ENCODE results near the gene ARPC3.
"Not testable (repeated sequence)": the region's sequence is repeated elsewhere in the genome, so short reads cannot be mapped to it uniquely, and the experiment has no call there.

Gene ARPC3

GRCh38 chr12:110458756-110459155 lies 8.6 kb upstream of the ARPC3 start:
- H3K27ac ChIP-seq (ENCODE audit: low read depth in 2 of 2, low read length in 2 of 2), result no peak overlapping the region
- H3K4me1 ChIP-seq (ENCODE audit: control insufficient read depth in 2 of 2, insufficient read depth in 2 of 2, low read length in 2 of 2), result no peaks in the 10 kb centered on the region
- peaks cover 7 to 12% of the 10 kb centered on the region in 2 donors for H3K36me3 ChIP-seq (ENCODE audit: control insufficient read depth in 2 of 2, insufficient read depth in 2 of 2, low read length in 2 of 2)
- no peaks in the 10 kb centered on the region for H3K9me3 ChIP-seq (ENCODE audit: control insufficient read depth in 2 of 2, low read length in 2 of 2)
- no peaks in the 10 kb centered on the region for H3K27me3 ChIP-seq (ENCODE audit: control insufficient read depth in 2 of 2, insufficient read depth in 2 of 2, low read length in 2 of 2)
- no peak overlapping the region for H3K4me3 ChIP-seq (ENCODE audit: low read length in 2 of 2)
- no peak overlapping the region for H3K9ac ChIP-seq (ENCODE audit: low read depth in 1 of 2, low read length in 2 of 2)

- peaks cover 0 to 13% of the 10 kb centered on the region in 2 donors for H3K36me3 ChIP-seq (ENCODE audit: control insufficient read depth in 2 of 2, insufficient read depth in 2 of 2, low read length in 2 of 2)
- no peaks in the 10 kb centered on the region for H3K27me3 ChIP-seq (ENCODE audit: control insufficient read depth in 2 of 2, insufficient read depth in 2 of 2, low read length in 2 of 2)
- H3K4me3 ChIP-seq (ENCODE audit: low read length in 2 of 2), result no peak overlapping the region
- no peaks in the 10 kb centered on the region for H3K9me3 ChIP-seq (ENCODE audit: control insufficient read depth in 2 of 2, low read length in 2 of 2)
- no peak overlapping the region for H3K9ac ChIP-seq (ENCODE audit: low read depth in 1 of 2, low read length in 2 of 2)
- H3K27ac ChIP-seq (ENCODE audit: low read depth in 2 of 2, low read length in 2 of 2), result no peak overlapping the region
- peaks cover 6% of the 10 kb centered on the region in 2 donors for H3K4me1 ChIP-seq (ENCODE audit: control insufficient read depth in 2 of 2, insufficient read depth in 2 of 2, low read length in 2 of 2)
These were observed 3.6 kb upstream of the ARPC3 start for GRCh38 chr12:110453569-110454296.

DNA sequence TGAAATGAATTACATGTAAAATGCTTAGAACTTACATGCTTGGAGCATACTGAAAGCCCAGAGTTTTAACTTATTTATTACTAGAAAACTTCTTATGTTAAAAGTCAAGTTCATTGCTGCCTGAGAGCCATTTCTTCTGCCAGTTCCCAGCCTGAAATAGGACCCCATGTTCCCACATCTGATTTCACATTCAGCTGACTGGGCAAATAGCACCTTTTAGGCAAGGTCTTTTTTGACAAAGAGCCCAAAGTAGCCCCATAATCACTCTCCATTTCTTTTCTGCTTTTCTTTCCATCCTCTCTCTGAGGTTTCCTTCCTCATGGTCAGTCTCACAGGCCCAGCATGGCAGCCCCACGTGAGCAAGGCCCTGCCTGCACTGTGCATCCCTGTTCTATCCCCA lies 1.1 kb upstream of the ARPC3 start:
- H3K27ac ChIP-seq (ENCODE audit: low read depth in 2 of 2, low read length in 2 of 2), result no peak overlapping the region
- peaks cover 6 to 10% of the 10 kb centered on the region in 2 donors for H3K36me3 ChIP-seq (ENCODE audit: control insufficient read depth in 2 of 2, insufficient read depth in 2 of 2, low read length in 2 of 2)
- H3K4me1 ChIP-seq (ENCODE audit: control insufficient read depth in 2 of 2, insufficient read depth in 2 of 2, low read length in 2 of 2), result peaks cover 6% of the 10 kb centered on the region in 2 donors
- no peaks in the 10 kb centered on the region for H3K27me3 ChIP-seq (ENCODE audit: control insufficient read depth in 2 of 2, insufficient read depth in 2 of 2, low read length in 2 of 2)
- H3K4me3 ChIP-seq (ENCODE audit: low read length in 2 of 2), result no peak overlapping the region
- H3K9ac ChIP-seq (ENCODE audit: low read depth in 1 of 2, low read length in 2 of 2), result peak overlapping the region in 1 of 2 donors; percentile 26
- H3K9me3 ChIP-seq (ENCODE audit: control insufficient read depth in 2 of 2, low read length in 2 of 2), result no peaks in the 10 kb centered on the region

GRCh38 chr12:110444455-110444854 lies 5.7 kb downstream of the ARPC3 start:
- Histone ChIP-seq H3K4me1 (ENCODE audit: control insufficient read depth in 2 of 2, insufficient read depth in 2 of 2, low read length in 2 of 2) (peaks cover 6 to 10% of the 10 kb centered on the region in 2 donors), H3K9me3 (ENCODE audit: control insufficient read depth in 2 of 2, low read length in 2 of 2) (no peaks in the 10 kb centered on the region), H3K36me3 (ENCODE audit: control insufficient read depth in 2 of 2, insufficient read depth in 2 of 2, low read length in 2 of 2) (peaks cover 33 to 40% of the 10 kb centered on the region in 2 donors), H3K27me3 (ENCODE audit: control insufficient read depth in 2 of 2, insufficient read depth in 2 of 2, low read length in 2 of 2) (no peaks in the 10 kb centered on the region), H3K27ac (ENCODE audit: low read depth in 2 of 2, low read length in 2 of 2) (no peak overlapping the region), H3K4me3 (ENCODE audit: low read length in 2 of 2) (no peak overlapping the region), H3K9ac (ENCODE audit: low read depth in 1 of 2, low read length in 2 of 2) (no peak overlapping the region)

- Histone ChIP-seq H3K36me3 (ENCODE audit: control insufficient read depth in 2 of 2, insufficient read depth in 2 of 2, low read length in 2 of 2) (peaks cover 31 to 36% of the 10 kb centered on the region in 2 donors), H3K27me3 (ENCODE audit: control insufficient read depth in 2 of 2, insufficient read depth in 2 of 2, low read length in 2 of 2) (no peaks in the 10 kb centered on the region), H3K9ac (ENCODE audit: low read depth in 1 of 2, low read length in 2 of 2) (no peak overlapping the region), H3K9me3 (ENCODE audit: control insufficient read depth in 2 of 2, low read length in 2 of 2) (no peaks in the 10 kb centered on the region), H3K4me3 (ENCODE audit: low read length in 2 of 2) (no peak overlapping the region), H3K27ac (ENCODE audit: low read depth in 2 of 2, low read length in 2 of 2) (no peak overlapping the region), H3K4me1 (ENCODE audit: control insufficient read depth in 2 of 2, insufficient read depth in 2 of 2, low read length in 2 of 2) (peaks cover 0 to under 1% of the 10 kb centered on the region in 2 donors)
These were observed 13.9 kb downstream of the ARPC3 start for GRCh38 chr12:110436231-110436630.

GRCh38 chr12:110431957-110432587 lies 18.1 kb downstream of the ARPC3 start:
- no peak overlapping the region for H3K9ac ChIP-seq (ENCODE audit: low read depth in 1 of 2, low read length in 2 of 2)
- no peaks in the 10 kb centered on the region for H3K9me3 ChIP-seq (ENCODE audit: control insufficient read depth in 2 of 2, low read length in 2 of 2)
- H3K36me3 ChIP-seq (ENCODE audit: control insufficient read depth in 2 of 2, insufficient read depth in 2 of 2, low read length in 2 of 2), result peaks cover 11 to 14% of the 10 kb centered on the region in 2 donors
- no peak overlapping the region for H3K27ac ChIP-seq (ENCODE audit: low read depth in 2 of 2, low read length in 2 of 2)
- peaks cover 0 to 2% of the 10 kb centered on the region in 2 donors for H3K4me1 ChIP-seq (ENCODE audit: control insufficient read depth in 2 of 2, insufficient read depth in 2 of 2, low read length in 2 of 2)
- H3K27me3 ChIP-seq (ENCODE audit: control insufficient read depth in 2 of 2, insufficient read depth in 2 of 2, low read length in 2 of 2), result no peaks in the 10 kb centered on the region
- peak overlapping the region in 1 of 2 donors; percentile 59 for H3K4me3 ChIP-seq (ENCODE audit: low read length in 2 of 2)

DNA sequence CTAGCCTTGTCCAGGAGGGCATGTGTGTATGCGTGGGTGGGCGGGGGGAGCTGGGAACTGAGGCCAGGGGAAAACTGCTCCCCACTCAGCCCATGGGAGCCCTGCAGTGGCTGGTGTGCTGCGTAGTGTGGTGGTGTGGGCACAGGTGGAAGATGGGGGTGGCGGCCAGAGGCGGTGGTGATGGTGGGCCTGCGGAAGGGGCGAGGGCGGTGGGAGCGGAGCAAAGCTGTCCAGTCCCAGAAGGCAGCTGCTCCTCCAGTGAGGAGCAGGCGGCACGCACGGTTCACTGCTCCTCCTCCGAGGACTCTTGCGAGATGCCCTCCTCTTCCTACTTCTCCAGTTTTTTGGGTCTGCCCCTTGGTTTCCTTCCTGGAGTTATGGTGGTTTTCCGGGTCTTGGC lies 20.5 kb downstream of the ARPC3 start:
- H3K9me3 ChIP-seq (ENCODE audit: control insufficient read depth in 2 of 2, low read length in 2 of 2); H3K4me1 ChIP-seq (ENCODE audit: control insufficient read depth in 2 of 2, insufficient read depth in 2 of 2, low read length in 2 of 2); H3K9ac ChIP-seq (ENCODE audit: low read depth in 1 of 2, low read length in 2 of 2); H3K4me3 ChIP-seq (ENCODE audit: low read length in 2 of 2); H3K27me3 ChIP-seq (ENCODE audit: control insufficient read depth in 2 of 2, insufficient read depth in 2 of 2, low read length in 2 of 2); H3K36me3 ChIP-seq (ENCODE audit: control insufficient read depth in 2 of 2, insufficient read depth in 2 of 2, low read length in 2 of 2); H3K27ac ChIP-seq (ENCODE audit: low read depth in 2 of 2, low read length in 2 of 2): not testable (repeated sequence)

GRCh38 chr12:110426406-110426805 lies 23.7 kb downstream of the ARPC3 start:
- no peaks in the 10 kb centered on the region for H3K27me3 ChIP-seq (ENCODE audit: control insufficient read depth in 2 of 2, insufficient read depth in 2 of 2, low read length in 2 of 2)
- H3K9ac ChIP-seq (ENCODE audit: low read depth in 1 of 2, low read length in 2 of 2), result no peak overlapping the region
- no peaks in the 10 kb centered on the region for H3K9me3 ChIP-seq (ENCODE audit: control insufficient read depth in 2 of 2, low read length in 2 of 2)
- H3K27ac ChIP-seq (ENCODE audit: low read depth in 2 of 2, low read length in 2 of 2), result no peak overlapping the region
- peaks cover 2% of the 10 kb centered on the region in 2 donors for H3K4me1 ChIP-seq (ENCODE audit: control insufficient read depth in 2 of 2, insufficient read depth in 2 of 2, low read length in 2 of 2)
- no peaks in the 10 kb centered on the region for H3K36me3 ChIP-seq (ENCODE audit: control insufficient read depth in 2 of 2, insufficient read depth in 2 of 2, low read length in 2 of 2)
- no peak overlapping the region for H3K4me3 ChIP-seq (ENCODE audit: low read length in 2 of 2)

GRCh38 chr12:110424237-110424636 lies 25.9 kb downstream of the ARPC3 start:
- H3K4me3 ChIP-seq (ENCODE audit: low read length in 2 of 2), result no peak overlapping the region
- H3K36me3 ChIP-seq (ENCODE audit: control insufficient read depth in 2 of 2, insufficient read depth in 2 of 2, low read length in 2 of 2), result no peaks in the 10 kb centered on the region
- peaks cover 0 to 2% of the 10 kb centered on the region in 2 donors for H3K4me1 ChIP-seq (ENCODE audit: control insufficient read depth in 2 of 2, insufficient read depth in 2 of 2, low read length in 2 of 2)
- H3K27ac ChIP-seq (ENCODE audit: low read depth in 2 of 2, low read length in 2 of 2), result no peak overlapping the region
- no peaks in the 10 kb centered on the region for H3K9me3 ChIP-seq (ENCODE audit: control insufficient read depth in 2 of 2, low read length in 2 of 2)
- H3K9ac ChIP-seq (ENCODE audit: low read depth in 1 of 2, low read length in 2 of 2), result no peak overlapping the region
- no peaks in the 10 kb centered on the region for H3K27me3 ChIP-seq (ENCODE audit: control insufficient read depth in 2 of 2, insufficient read depth in 2 of 2, low read length in 2 of 2)

GRCh38 chr12:110421701-110422100 lies 28.4 kb downstream of the ARPC3 start:
- H3K27me3 ChIP-seq (ENCODE audit: control insufficient read depth in 2 of 2, insufficient read depth in 2 of 2, low read length in 2 of 2), result no peaks in the 10 kb centered on the region
- peaks cover 0 to 2% of the 10 kb centered on the region in 2 donors for H3K4me1 ChIP-seq (ENCODE audit: control insufficient read depth in 2 of 2, insufficient read depth in 2 of 2, low read length in 2 of 2)
- no peaks in the 10 kb centered on the region for H3K9me3 ChIP-seq (ENCODE audit: control insufficient read depth in 2 of 2, low read length in 2 of 2)
- peak overlapping the region; percentile 17 to 22 for H3K27ac ChIP-seq (ENCODE audit: low read depth in 2 of 2, low read length in 2 of 2)
- H3K36me3 ChIP-seq (ENCODE audit: control insufficient read depth in 2 of 2, insufficient read depth in 2 of 2, low read length in 2 of 2), result no peaks in the 10 kb centered on the region
- no peak overlapping the region for H3K4me3 ChIP-seq (ENCODE audit: low read length in 2 of 2)
- H3K9ac ChIP-seq (ENCODE audit: low read depth in 1 of 2, low read length in 2 of 2), result no peak overlapping the region
